ENCODE measurements around the gene OSBPL7. TPM values are rescaled to one million over a fixed set of nuclear protein-coding genes. Genes with fewer than 3 reads are reported as not detected.
A peak's percentile ranks its signal among the peaks of the same experiment; 100 is the strongest.

Gene OSBPL7
- total RNA-seq, 1 donor from 2014 or later: 30.0 TPM

DNA sequence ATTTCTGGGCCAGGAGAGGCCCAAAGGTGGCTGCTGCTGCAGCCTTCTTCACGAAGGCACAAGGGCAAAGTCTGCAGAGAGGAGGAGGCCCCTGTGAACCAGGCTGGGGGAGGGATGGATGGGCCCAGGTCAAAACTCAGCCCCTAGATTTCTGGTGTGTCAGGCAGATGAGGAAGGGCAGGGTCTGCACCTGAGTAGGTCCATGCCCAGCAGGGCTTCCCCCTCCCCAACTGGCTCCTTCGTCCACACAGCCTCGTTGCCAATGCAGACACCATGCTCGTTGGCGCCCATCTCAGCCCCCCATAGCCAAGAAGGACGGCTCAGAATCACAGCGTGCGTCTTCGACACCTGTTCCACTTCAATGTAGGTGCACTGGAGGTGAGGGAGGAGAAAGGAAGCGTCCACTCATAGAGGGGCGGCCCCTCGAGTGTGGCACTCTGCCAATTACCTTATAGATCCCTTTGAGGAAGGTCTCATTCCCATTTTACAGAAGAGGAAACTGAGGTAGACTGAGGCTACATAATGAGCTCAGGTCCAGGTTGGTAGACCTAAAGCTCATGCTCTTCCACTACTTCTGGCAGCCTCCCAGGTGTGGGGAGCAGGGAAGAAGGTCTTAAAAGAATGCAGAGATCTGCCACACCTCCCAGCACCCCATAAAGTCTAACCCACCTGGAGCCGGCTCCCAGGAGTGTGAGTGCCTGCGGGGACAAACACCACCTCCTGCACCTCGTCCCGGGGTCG, 18.6 kb upstream of the OSBPL7 start:
- no peak for DNase-seq
- H3K4me3 Mint-ChIP-seq (ENCODE audit: unreplicated experiment): peak overlapping the region; percentile 89
- TF ChIP-seq, protein P1, sequence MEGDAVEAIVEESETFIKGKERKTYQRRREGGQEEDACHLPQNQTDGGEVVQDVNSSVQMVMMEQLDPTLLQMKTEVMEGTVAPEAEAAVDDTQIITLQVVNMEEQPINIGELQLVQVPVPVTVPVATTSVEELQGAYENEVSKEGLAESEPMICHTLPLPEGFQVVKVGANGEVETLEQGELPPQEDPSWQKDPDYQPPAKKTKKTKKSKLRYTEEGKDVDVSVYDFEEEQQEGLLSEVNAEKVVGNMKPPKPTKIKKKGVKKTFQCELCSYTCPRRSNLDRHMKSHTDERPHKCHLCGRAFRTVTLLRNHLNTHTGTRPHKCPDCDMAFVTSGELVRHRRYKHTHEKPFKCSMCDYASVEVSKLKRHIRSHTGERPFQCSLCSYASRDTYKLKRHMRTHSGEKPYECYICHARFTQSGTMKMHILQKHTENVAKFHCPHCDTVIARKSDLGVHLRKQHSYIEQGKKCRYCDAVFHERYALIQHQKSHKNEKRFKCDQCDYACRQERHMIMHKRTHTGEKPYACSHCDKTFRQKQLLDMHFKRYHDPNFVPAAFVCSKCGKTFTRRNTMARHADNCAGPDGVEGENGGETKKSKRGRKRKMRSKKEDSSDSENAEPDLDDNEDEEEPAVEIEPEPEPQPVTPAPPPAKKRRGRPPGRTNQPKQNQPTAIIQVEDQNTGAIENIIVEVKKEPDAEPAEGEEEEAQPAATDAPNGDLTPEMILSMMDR (IDR thresholded peaks at IDR 0.05; ENCODE audit: partially characterized antibody, unreplicated experiment): no peak
- peaks cover 7% of the 10 kb centered on the region for H3K4me1 Mint-ChIP-seq (ENCODE audit: low read depth, unreplicated experiment)
- H3K27ac Mint-ChIP-seq (ENCODE audit: unreplicated experiment): peak overlapping the region; percentile 62
- no peaks in the 10 kb centered on the region for H3K36me3 Mint-ChIP-seq (ENCODE audit: unreplicated experiment)
- H3K9me3 Mint-ChIP-seq (ENCODE audit: unreplicated experiment): no peaks in the 10 kb centered on the region
- H3K27me3 Mint-ChIP-seq (ENCODE audit: unreplicated experiment): peaks cover 4% of the 10 kb centered on the region

DNA sequence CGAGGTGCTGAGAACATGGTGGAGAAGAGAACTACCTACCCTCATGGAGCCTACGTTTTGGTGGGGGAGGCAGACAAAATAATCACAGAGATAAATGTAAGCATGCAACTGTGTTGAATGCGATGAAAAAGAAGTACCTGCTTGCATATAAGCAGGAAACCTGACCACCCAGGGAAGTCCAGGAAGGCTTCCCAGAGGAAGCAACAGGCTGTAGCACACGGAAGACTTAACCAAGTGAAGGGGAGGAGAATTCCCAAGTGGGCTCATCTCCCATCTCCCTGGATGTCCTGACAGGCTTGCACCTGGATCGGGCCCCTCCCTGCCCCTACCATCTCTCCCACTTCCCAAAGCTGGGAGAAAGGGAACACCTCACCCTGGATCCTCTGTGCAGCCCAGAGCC, 17.5 kb upstream of the OSBPL7 start:
- TF ChIP-seq, protein P1 (IDR thresholded peaks at IDR 0.05; ENCODE audit: partially characterized antibody, unreplicated experiment): no peak
- H3K27ac Mint-ChIP-seq (ENCODE audit: unreplicated experiment): no peak overlapping the region
- H3K36me3 Mint-ChIP-seq (ENCODE audit: unreplicated experiment): no peaks in the 10 kb centered on the region
- H3K4me3 Mint-ChIP-seq (ENCODE audit: unreplicated experiment): peak overlapping the region; percentile 46
- H3K4me1 Mint-ChIP-seq (ENCODE audit: low read depth, unreplicated experiment): peaks cover 7% of the 10 kb centered on the region
- H3K9me3 Mint-ChIP-seq (ENCODE audit: unreplicated experiment): peaks cover under 1% of the 10 kb centered on the region
- H3K27me3 Mint-ChIP-seq (ENCODE audit: unreplicated experiment): peaks cover 6% of the 10 kb centered on the region
- no peak for DNase-seq

DNA sequence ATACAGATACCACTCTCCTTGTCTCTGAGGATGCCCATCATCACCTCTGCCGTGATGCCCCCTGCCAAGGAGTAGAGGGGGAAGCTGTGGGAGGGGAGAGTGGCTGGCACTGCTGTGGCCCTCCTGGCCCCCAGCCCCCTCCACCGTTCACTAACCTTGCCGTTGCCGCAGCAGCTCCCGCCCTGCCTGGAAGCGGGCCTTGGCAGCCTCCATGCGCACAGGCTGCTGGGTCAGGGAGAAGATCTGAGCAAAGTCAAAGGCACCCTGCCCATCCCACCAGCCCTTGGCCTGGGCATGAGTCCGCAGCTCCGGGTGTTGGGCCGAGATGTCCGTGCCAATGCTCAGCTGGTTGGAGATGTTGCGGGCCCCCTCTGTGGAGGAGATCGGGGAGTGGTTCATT, 17.0 kb upstream of the OSBPL7 start:
- TF ChIP-seq, protein P1 (IDR thresholded peaks at IDR 0.05; ENCODE audit: partially characterized antibody, unreplicated experiment): no peak
- Mint-ChIP-seq H3K9me3 (ENCODE audit: unreplicated experiment) (peaks cover 1% of the 10 kb centered on the region), H3K36me3 (ENCODE audit: unreplicated experiment) (no peaks in the 10 kb centered on the region), H3K27ac (ENCODE audit: unreplicated experiment) (no peak overlapping the region), H3K4me1 (ENCODE audit: low read depth, unreplicated experiment) (peaks cover 7% of the 10 kb centered on the region), H3K27me3 (ENCODE audit: unreplicated experiment) (peaks cover 8% of the 10 kb centered on the region), H3K4me3 (ENCODE audit: unreplicated experiment) (no peak overlapping the region)
- no peak for DNase-seq

DNA sequence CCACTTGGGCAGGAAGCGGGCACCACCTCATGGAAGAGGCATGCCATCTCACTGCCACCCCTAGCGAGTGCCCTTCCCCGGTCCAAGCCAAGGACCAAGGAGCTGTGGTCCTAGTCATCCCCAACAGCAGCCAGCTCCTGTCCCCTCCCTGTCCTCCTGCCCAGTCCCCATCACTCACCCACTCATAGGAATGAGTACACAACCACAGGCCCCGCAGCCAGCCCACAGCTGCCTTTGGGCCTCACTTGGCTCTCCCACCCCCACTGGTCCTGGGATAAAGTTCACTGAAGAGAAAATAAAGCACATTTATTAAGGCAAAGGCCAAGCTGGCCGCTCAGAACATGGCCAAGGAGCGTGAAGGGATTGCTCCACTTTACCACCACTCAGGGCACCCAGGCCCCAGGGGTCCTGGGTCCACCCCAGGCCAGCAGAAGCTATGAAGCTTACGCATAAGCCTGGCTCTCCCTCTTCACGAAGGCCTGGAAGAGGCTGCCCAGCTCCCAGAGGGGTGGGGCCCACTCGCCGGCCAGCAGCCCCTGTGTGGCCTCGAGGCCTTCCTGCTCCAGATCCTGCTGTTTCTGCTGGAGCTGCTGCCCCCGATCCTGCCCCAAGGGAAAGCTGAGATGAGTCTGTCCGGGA, 15.9 kb upstream of the OSBPL7 start:
- TF ChIP-seq, protein P1 (IDR thresholded peaks at IDR 0.05; ENCODE audit: partially characterized antibody, unreplicated experiment): no peak
- DNase-seq: no peak
- no peaks in the 10 kb centered on the region for H3K36me3 Mint-ChIP-seq (ENCODE audit: unreplicated experiment)
- peaks cover 9% of the 10 kb centered on the region for H3K27me3 Mint-ChIP-seq (ENCODE audit: unreplicated experiment)
- no peak overlapping the region for H3K4me3 Mint-ChIP-seq (ENCODE audit: unreplicated experiment)
- peaks cover 2% of the 10 kb centered on the region for H3K4me1 Mint-ChIP-seq (ENCODE audit: low read depth, unreplicated experiment)
- H3K9me3 Mint-ChIP-seq (ENCODE audit: unreplicated experiment): peaks cover 1% of the 10 kb centered on the region
- no peak overlapping the region for H3K27ac Mint-ChIP-seq (ENCODE audit: unreplicated experiment)

DNA sequence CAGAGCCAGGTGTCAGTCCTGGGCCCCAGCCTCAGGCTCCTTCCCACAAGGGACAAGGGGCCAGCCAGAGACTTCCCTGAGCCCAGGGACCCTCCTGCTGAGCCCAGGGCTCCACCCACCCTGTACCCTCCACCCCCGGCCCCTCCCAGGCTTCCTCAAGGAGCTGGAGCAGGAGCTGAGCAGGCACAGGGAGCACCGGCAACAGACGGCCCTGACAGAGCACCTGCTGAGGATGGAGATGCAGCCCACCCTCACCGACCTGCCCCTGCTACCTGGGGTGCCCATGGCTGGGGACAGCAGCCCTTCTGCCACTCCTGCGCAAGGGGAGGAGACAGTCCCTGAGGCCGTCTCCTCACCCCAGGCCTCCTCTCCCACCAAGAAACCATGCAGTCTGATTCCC, 15.0 kb upstream of the OSBPL7 start:
- H3K4me1 Mint-ChIP-seq (ENCODE audit: low read depth, unreplicated experiment): peaks cover 5% of the 10 kb centered on the region
- peaks cover 12% of the 10 kb centered on the region for H3K27me3 Mint-ChIP-seq (ENCODE audit: unreplicated experiment)
- TF ChIP-seq, protein P1 (IDR thresholded peaks at IDR 0.05; ENCODE audit: partially characterized antibody, unreplicated experiment): no peak
- no peak overlapping the region for H3K27ac Mint-ChIP-seq (ENCODE audit: unreplicated experiment)
- peaks cover 2% of the 10 kb centered on the region for H3K9me3 Mint-ChIP-seq (ENCODE audit: unreplicated experiment)
- H3K4me3 Mint-ChIP-seq (ENCODE audit: unreplicated experiment): no peak overlapping the region
- DNase-seq: peak; percentile 6
- H3K36me3 Mint-ChIP-seq (ENCODE audit: unreplicated experiment): no peaks in the 10 kb centered on the region
